Measurements from ENCODE around the gene COL15A1.

GRCh38 chr9:99056186-99056585, 112.5 kb downstream of the COL15A1 start:
- no peak for TF ChIP-seq CTCF (IDR thresholded peaks at IDR 0.05; ENCODE audit: low read depth, low read length)
- TF ChIP-seq POLR2A (IDR thresholded peaks at IDR 0.05; ENCODE audit: extremely low read depth, insufficient read length) = no peak
- no peak for TF ChIP-seq MAX (IDR thresholded peaks at IDR 0.05; ENCODE audit: low read depth, low read length)
- no peak for TF ChIP-seq MYC (IDR thresholded peaks at IDR 0.05; ENCODE audit: low read depth, low read length)
